Pancreas (tissue), 10 donors: ENCODE data around the gene S100A4. TPM values are rescaled to one million over a fixed set of nuclear protein-coding genes. Genes with fewer than 3 reads are reported as not detected.
A peak's percentile ranks its signal among the peaks of the same experiment; 100 is the strongest.
"Not testable (repeated sequence)": the region's sequence is repeated elsewhere in the genome, so short reads cannot be mapped to it uniquely, and the experiment has no call there.

ENCODE experiments used
- ATAC-seq, 4 donors: fragments of 200-7000 bp; cut with Tn5 transposase; one replicate each; pipeline versions ENCODE4 v1.8.0 to v1.9.1; 2020; ENCODE audit warnings: mild to moderate bottlenecking in 4 of 4, moderate library complexity in 4 of 4
- DNase-seq, 6 donors: peaks; one replicate each; pipeline ENCODE4 v3.0.0-alpha.2; 2020
- FAIRE-seq: peaks from 2 replicates; lab custom pipeline; 2012; peaks lifted over from hg19 to GRCh38; lab: Jason Lieb, UNC
- H3K27ac ChIP-seq, 4 donors: fragments of 200-600 bp; sonication (generic); 1 replicate in 3 of 4; 2 replicates in 1 of 4; pipeline versions ENCODE4 v1.5.0 to v1.8.0; 2020
- H3K27me3 ChIP-seq, 4 donors: fragments of 200-600 bp; one replicate each; pipeline ENCODE4 v1.8.0; 2021
- H3K36me3 ChIP-seq, 3 donors: fragments of 200-600 bp; sonication (generic) in 1 of 3; one replicate each; pipeline versions ENCODE4 v1.5.0 to v1.8.0; 2020 to 2021
- H3K4me1 ChIP-seq, 3 donors: fragments of 200-600 bp; one replicate each; pipeline ENCODE4 v1.8.0; 2021
- H3K4me3 ChIP-seq, 4 donors: fragments of 200-600 bp; sonication (generic) in 2 of 4; one replicate each; pipeline versions ENCODE4 v1.5.0 to v1.8.0; 2020 to 2021
- H3K9me3 ChIP-seq, 4 donors: fragments of 200-600 bp; one replicate each; pipeline ENCODE4 v1.8.0; 2021
- WGBS, 2 donors: extraction: QIAGEN DNeasy Blood & Tissue Kit; methylation state at CpG; one replicate each; pipeline ENCODE4 v1.1.7; 2013; 5-methylcytosine and 5-hydroxymethylcytosine counted together
- intact Hi-C, 3 donors: fragments of 100-400 bp; cut with DNase I; formaldehyde crosslinking; loops; one replicate each; pipeline versions ENCODE4 v1.11.1 to v1.14.2; 2022
- polyA plus RNA-seq, 2 donors: library from polyadenylated mRNA; stranded (reverse); fragments of 200-250 nt; gene quantifications; one replicate each; pipeline ENCODE4 v1.2.3, GENCODE V29; 2013
- total RNA-seq, 6 donors: library from RNA; stranded (reverse); fragmentation: NEBNext Ultra II Directional in 4 of 6; extraction: Animal tissue kit (Norgen Biotek cat#: 25700) in 4 of 6; gene quantifications; one replicate each; pipeline versions ENCODE4 v1.2.1 to v1.2.4, GENCODE V29; 2021 to 2023
- TF ChIP-seq, protein P1 (sequence below), 4 donors: fragments of 200-600 bp; sonication (generic) in 3 of 4; IDR thresholded peaks; one replicate each; pipeline versions ENCODE4 v1.5.0 to v1.8.0; 2021; ENCODE audit warnings: antibody characterized with exemption in 4 of 4
- donor health status: healthy with polysubstance abuse.
- donor health status: DM: no; HTN: no; CAD: no; lungs with moderate emphysema.
- donor health status: DM: no; HTN: no; CAD: no.
- donor health status: control.
- donor health status: control.
- donor health status: Bipolar disorder and iron deficiency.
- donor health status: DM: yes; HTN: yes; CAD: no.
- donor health status: DM: no; HTN: no; CAD: no.
- donor health status: DM: no; HTN: no; CAD: no.
- donor health status: DM: yes; HTN: yes; CAD: no.

Gene S100A4
- total and polyA plus RNA-seq, 8 donors, result 5.0 to 149 (median 39.5) TPM

DNA sequence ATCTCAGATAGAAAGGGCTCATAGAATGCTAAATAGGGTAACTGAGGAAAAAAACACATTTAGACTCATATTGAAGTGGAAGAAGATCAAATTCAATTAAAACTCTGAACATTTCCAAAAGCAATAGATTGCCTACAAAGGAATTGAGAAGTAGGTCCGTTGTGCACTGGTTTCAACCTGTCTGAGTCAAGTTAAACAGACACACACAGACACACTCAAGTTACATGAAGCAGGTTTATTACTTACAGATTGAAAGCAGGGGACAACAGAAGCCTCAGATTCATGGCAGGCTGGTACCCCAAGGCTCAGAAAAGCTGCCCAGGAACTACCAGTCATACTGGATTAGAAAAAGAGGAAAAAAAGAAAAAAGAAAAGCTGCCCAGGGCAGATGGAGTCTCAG is 40.7 kb upstream of the S100A4 start:
- TF ChIP-seq, protein P1, sequence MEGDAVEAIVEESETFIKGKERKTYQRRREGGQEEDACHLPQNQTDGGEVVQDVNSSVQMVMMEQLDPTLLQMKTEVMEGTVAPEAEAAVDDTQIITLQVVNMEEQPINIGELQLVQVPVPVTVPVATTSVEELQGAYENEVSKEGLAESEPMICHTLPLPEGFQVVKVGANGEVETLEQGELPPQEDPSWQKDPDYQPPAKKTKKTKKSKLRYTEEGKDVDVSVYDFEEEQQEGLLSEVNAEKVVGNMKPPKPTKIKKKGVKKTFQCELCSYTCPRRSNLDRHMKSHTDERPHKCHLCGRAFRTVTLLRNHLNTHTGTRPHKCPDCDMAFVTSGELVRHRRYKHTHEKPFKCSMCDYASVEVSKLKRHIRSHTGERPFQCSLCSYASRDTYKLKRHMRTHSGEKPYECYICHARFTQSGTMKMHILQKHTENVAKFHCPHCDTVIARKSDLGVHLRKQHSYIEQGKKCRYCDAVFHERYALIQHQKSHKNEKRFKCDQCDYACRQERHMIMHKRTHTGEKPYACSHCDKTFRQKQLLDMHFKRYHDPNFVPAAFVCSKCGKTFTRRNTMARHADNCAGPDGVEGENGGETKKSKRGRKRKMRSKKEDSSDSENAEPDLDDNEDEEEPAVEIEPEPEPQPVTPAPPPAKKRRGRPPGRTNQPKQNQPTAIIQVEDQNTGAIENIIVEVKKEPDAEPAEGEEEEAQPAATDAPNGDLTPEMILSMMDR (IDR thresholded peaks at IDR 0.05), result no peak
- H3K4me1 ChIP-seq, result no peaks in the 10 kb centered on the region
- H3K27ac ChIP-seq, result no peak overlapping the region
- H3K36me3 ChIP-seq, result no peaks in the 10 kb centered on the region
- DNase-seq (no peak), FAIRE-seq (no peak), ATAC-seq (no peak)
- WGBS, 2 donors, result 50 to 52% methylated on average over 1 of the region's 1 CpG
- H3K27me3 ChIP-seq, result no peaks in the 10 kb centered on the region
- intact Hi-C loops, result no loop called here
- no peak overlapping the region for H3K4me3 ChIP-seq
- no peaks in the 10 kb centered on the region for H3K9me3 ChIP-seq

DNA sequence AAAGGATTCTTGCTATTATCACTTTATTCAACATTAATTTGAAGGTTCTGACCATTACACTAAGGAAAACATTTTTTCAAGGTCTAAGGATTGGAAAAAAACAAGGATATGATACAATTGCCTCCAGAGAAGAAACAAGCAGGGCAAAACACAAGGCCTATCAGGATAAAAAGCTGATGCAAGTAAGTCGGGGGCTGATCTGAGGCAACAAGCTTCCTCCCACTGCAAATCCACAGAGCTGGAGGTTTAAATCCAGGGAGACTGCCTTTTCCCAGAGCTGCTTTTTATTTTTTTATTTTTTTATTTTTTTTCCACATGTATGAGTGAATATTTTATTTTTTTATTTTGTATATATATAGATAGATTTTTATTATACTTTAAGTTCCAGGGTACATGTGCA is 39.4 kb upstream of the S100A4 start:
- no peak for ATAC-seq

DNA sequence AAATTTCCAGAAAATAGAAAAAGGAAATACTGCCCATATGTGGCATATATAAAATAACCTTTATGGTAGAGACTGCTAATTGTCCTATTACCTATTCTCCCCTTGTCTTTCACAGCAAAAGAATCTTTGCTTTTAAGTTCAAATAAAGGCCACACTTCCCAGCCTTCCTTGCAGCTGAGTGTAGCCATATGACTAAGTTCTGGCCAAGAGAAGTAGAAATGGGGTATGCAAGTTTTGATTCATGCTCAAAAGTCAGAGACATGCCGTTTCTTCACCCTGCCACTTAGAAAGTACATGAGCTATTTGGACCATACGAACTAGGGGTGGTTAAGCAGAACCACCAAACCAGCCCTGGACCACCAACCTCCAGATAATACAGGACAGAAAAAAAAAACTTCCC is 38.4 kb upstream of the S100A4 start:
- 76 to 82% methylated on average over 2 of the region's 2 CpGs for WGBS, 2 donors
- TF ChIP-seq, protein P1 (IDR thresholded peaks at IDR 0.05), result no peak
- no peaks in the 10 kb centered on the region for H3K4me1 ChIP-seq
- ATAC-seq (no peak), DNase-seq (no peak), FAIRE-seq (no peak)
- H3K9me3 ChIP-seq, result no peaks in the 10 kb centered on the region
- no peaks in the 10 kb centered on the region for H3K27me3 ChIP-seq
- no peak overlapping the region for H3K4me3 ChIP-seq
- H3K27ac ChIP-seq, result no peak overlapping the region
- intact Hi-C loops, result no loop called here
- H3K36me3 ChIP-seq, result no peaks in the 10 kb centered on the region

More for the DNA sequence above, 39.4 kb upstream of the S100A4 start:
- Histone ChIP-seq H3K27ac (no peak overlapping the region), H3K9me3 (no peaks in the 10 kb centered on the region), H3K36me3 (no peaks in the 10 kb centered on the region), H3K4me3 (no peak overlapping the region), H3K4me1 (no peaks in the 10 kb centered on the region), H3K27me3 (no peaks in the 10 kb centered on the region)
- DNase-seq (no peak), FAIRE-seq (no peak)
- intact Hi-C loops, result no loop called here
- TF ChIP-seq, protein P1 (IDR thresholded peaks at IDR 0.05), result no peak
- 88 to 90% methylated on average over 1 of the region's 1 CpG for WGBS, 2 donors

DNA sequence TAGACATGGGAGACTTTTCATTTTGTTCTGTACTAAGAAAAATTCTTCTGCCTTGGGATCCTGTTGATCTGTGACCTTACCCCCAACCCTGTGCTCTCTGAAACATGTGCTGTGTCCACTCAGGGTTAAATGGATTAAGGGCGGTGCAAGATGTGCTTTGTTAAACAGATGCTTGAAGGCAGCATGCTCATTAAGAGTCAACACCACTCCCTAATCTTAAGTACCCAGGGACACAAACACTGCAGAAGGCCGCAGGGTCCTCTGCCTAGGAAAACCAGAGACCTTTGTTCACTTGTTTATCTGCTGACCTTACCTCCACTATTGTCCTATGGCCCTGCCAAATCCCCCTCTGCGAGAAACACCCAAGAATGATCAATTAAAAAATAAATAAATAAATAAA is 37.9 kb upstream of the S100A4 start:
- H3K4me1 ChIP-seq, H3K4me3 ChIP-seq, H3K27me3 ChIP-seq, H3K27ac ChIP-seq, DNase-seq, intact Hi-C loops, H3K9me3 ChIP-seq, FAIRE-seq, ATAC-seq, H3K36me3 ChIP-seq: not testable (repeated sequence)
- WGBS, 2 donors, result 67 to 82% methylated on average over 2 of the region's 3 CpGs

DNA sequence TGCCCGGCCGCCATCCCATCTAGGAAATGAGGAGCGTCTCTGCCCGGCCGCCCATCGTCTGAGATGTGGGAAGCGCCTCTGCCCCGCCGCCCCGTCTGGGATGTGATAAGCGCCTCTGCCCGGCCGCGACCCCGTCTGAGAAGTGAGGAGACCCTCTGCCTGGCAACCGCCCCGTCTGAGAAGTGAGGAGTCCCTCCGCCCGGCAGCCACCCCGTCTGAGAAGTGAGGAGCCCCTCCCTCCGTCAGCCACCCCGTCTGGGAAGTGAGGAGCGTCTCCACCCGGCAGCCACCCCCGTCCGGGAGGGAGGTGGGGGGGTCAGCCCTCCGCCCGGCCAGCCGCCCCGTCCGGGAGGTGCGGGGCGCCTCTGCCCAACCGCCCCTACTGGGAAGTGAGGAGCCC is 37.2 kb upstream of the S100A4 start:
- H3K4me1 ChIP-seq, H3K4me3 ChIP-seq, intact Hi-C loops, H3K36me3 ChIP-seq, ATAC-seq, H3K9me3 ChIP-seq, H3K27ac ChIP-seq, H3K27me3 ChIP-seq, FAIRE-seq: not testable (repeated sequence)
- WGBS, 2 donors, result 90 to 93% methylated on average over 32 to 34 of the region's 34 CpGs
- DNase-seq, result peak in 1 of 6 donors; percentile 54

DNA sequence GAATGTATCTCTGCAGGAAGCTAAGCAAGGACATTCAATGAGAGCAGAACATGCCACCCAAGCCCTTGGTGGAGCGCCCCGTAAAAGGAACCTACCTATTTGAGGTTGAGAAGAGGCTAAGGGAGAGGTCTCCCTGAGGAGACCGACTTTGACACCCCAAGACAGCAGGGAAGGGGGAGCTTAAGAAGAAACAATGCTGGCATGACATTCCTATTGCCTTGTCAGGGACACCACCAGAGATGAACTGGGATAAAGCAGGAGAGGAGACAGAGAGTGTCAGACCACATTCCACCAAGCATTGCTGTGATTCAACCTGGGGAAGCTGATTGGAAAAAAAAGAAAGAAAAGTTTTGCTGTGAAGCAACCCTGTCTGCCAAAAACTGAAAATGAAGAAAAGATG is 33.3 kb upstream of the S100A4 start:
- no peak for DNase-seq
- FAIRE-seq, result no peak
- Histone ChIP-seq H3K9me3 (no peaks in the 10 kb centered on the region), H3K36me3 (no peaks in the 10 kb centered on the region), H3K27ac (no peak overlapping the region), H3K27me3 (no peaks in the 10 kb centered on the region), H3K4me3 (no peak overlapping the region), H3K4me1 (no peaks in the 10 kb centered on the region)
- TF ChIP-seq, protein P1 (IDR thresholded peaks at IDR 0.05), result no peak
- WGBS, 2 donors, result 68 to 78% methylated on average over 3 of the region's 3 CpGs
- no peak for ATAC-seq
- intact Hi-C loops, result loop anchor here in 1 of 3 donors (10.0 kb wide), 1 partner anchor 46 kb away; the partner anchor contains the start of genes S100A1 and S100A13
